SK-N-SH treated with all-trans-retinoic acid at 6 μM for 48 hours (cell line): Measurements from ENCODE around the gene PLCB1.

Experiments used
- ATAC-seq: fragments of 200-7000 bp; cut with Tn5 transposase; 3 replicates; pipeline ENCODE4 v1.9.1; 2020; ENCODE audit warnings: mild to moderate bottlenecking, moderate library complexity
- ARNTL ChIP-seq: fragments of 450-650 bp; formaldehyde crosslinking; IDR thresholded peaks from 2 replicates; pipeline ENCODE4 v1.5.0; 2020; ENCODE audit warnings: low read depth, mild to moderate bottlenecking, moderate library complexity, borderline replicate concordance
- BACH2 ChIP-seq: fragments of 250-450 bp; sonication (Bioruptor Pico); IDR thresholded peaks from 2 replicates; pipeline ENCODE4 v1.9.0; 2021; ENCODE audit warnings: mild to moderate bottlenecking, borderline replicate concordance
- CSDC2 ChIP-seq: fragments of 250-450 bp; sonication (Bioruptor Pico); IDR thresholded peaks from 2 replicates; pipeline ENCODE4 v1.5.0; 2020; ENCODE audit warnings: mild to moderate bottlenecking, moderate library complexity
- ESRRG ChIP-seq: fragments of 250-450 bp; sonication (Bioruptor Pico); IDR thresholded peaks from 2 replicates; pipeline ENCODE4 v1.6.1; 2021; ENCODE audit warnings: mild to moderate bottlenecking
- GLIS3 ChIP-seq: fragments of 250-450 bp; sonication (Bioruptor Pico); IDR thresholded peaks from 2 replicates; pipeline ENCODE4 v1.5.0; 2020; ENCODE audit warnings: mild to moderate bottlenecking, moderate library complexity
- ISL1 ChIP-seq: fragments of 250-450 bp; sonication (Bioruptor Pico); IDR thresholded peaks from 2 replicates; pipeline ENCODE4 v2.1.2; 2022; ENCODE audit warnings: mild to moderate bottlenecking, moderate library complexity
- OSR1 ChIP-seq: fragments of 250-450 bp; sonication (Bioruptor Pico); IDR thresholded peaks from 2 replicates; pipeline ENCODE4 v1.8.0; 2022; ENCODE audit warnings: moderate library complexity, mild to moderate bottlenecking, inconsistent platforms
- PATZ1 ChIP-seq: fragments of 250-450 bp; sonication (Bioruptor Pico); IDR thresholded peaks from 2 replicates; pipeline ENCODE4 v1.8.0; 2020; ENCODE audit warnings: mild to moderate bottlenecking, moderate library complexity, borderline replicate concordance
- POU6F1 ChIP-seq: fragments of 250-450 bp; sonication (Bioruptor Pico); IDR thresholded peaks from 2 replicates; pipeline ENCODE4 v1.8.0; 2021; ENCODE audit warnings: low read depth, mild to moderate bottlenecking, moderate library complexity, borderline replicate concordance
- PPARA ChIP-seq: fragments of 250-450 bp; sonication (Bioruptor Pico); IDR thresholded peaks from 2 replicates; pipeline ENCODE4 v1.5.0; 2020; ENCODE audit warnings: mild to moderate bottlenecking, borderline replicate concordance
- RARB ChIP-seq: fragments of 250-450 bp; sonication (Bioruptor Pico); IDR thresholded peaks from 2 replicates; pipeline ENCODE4 v1.8.0; 2021; ENCODE audit warnings: mild to moderate bottlenecking, moderate library complexity
- SNAI2 ChIP-seq: fragments of 250-450 bp; sonication (Bioruptor Pico); IDR thresholded peaks from 2 replicates; pipeline ENCODE4 v1.5.0; 2020; ENCODE audit warnings: mild to moderate bottlenecking, moderate library complexity
- TCF4 ChIP-seq: fragments of 250-450 bp; sonication (Bioruptor Pico); IDR thresholded peaks from 2 replicates; pipeline ENCODE4 v1.8.0; 2021; ENCODE audit warnings: mild to moderate bottlenecking, moderate library complexity, borderline replicate concordance
- TOX ChIP-seq: fragments of 250-450 bp; sonication (Bioruptor Pico); IDR thresholded peaks from 2 replicates; pipeline ENCODE4 v1.8.0; 2021; ENCODE audit warnings: mild to moderate bottlenecking, moderate library complexity, borderline replicate concordance
- ZC3H10 ChIP-seq: fragments of 250-450 bp; sonication (Bioruptor Pico); IDR thresholded peaks from 2 replicates; pipeline ENCODE4 v1.5.1; 2021; ENCODE audit warnings: mild to moderate bottlenecking, moderate library complexity
- ZFP30 ChIP-seq: fragments of 450-650 bp; formaldehyde crosslinking; IDR thresholded peaks from 2 replicates; pipeline ENCODE4 v1.5.0; 2022; ENCODE audit warnings: mild to moderate bottlenecking, moderate library complexity
- ZNF565 ChIP-seq: fragments of 450-650 bp; formaldehyde crosslinking; conservative IDR thresholded peaks from 2 replicates; pipeline ENCODE4 v1.5.0; 2020; ENCODE audit warnings: low read depth, mild to moderate bottlenecking, moderate library complexity
- ZNF70 ChIP-seq: fragments of 450-650 bp; formaldehyde crosslinking; IDR thresholded peaks from 2 replicates; pipeline ENCODE4 v1.5.0; 2020; ENCODE audit warnings: mild to moderate bottlenecking, moderate library complexity
- ZNF8 ChIP-seq: fragments of 450-650 bp; formaldehyde crosslinking; IDR thresholded peaks from 2 replicates; pipeline ENCODE4 v1.5.0; 2020; ENCODE audit warnings: mild to moderate bottlenecking, moderate library complexity
- TF ChIP-seq, protein P1 (sequence below): fragments of 250-450 bp; sonication (Bioruptor Pico); IDR thresholded peaks from 2 replicates; pipeline ENCODE4 v1.5.0; 2020; ENCODE audit warnings: mild to moderate bottlenecking, moderate library complexity
- TF ChIP-seq, protein P2 (sequence below): fragments of 250-450 bp; sonication (Bioruptor Pico); IDR thresholded peaks from 2 replicates; pipeline ENCODE4 v1.5.1; 2021; ENCODE audit warnings: mild to moderate bottlenecking, moderate library complexity
- TF ChIP-seq, protein P3 (sequence below): fragments of 250-450 bp; sonication (Bioruptor Pico); IDR thresholded peaks from 2 replicates; pipeline ENCODE4 v1.5.1; 2020; ENCODE audit warnings: low read depth, mild to moderate bottlenecking, moderate library complexity

PLCB1 gene

GRCh38 chr20:8796088-8796660 is 664.1 kb downstream of the PLCB1 start:
- ATAC-seq, result no peak
- TF ChIP-seq ZC3H10 (CRISPR knock-in tag) (no peak), ISL1 (CRISPR knock-in tag) (no peak)

DNA sequence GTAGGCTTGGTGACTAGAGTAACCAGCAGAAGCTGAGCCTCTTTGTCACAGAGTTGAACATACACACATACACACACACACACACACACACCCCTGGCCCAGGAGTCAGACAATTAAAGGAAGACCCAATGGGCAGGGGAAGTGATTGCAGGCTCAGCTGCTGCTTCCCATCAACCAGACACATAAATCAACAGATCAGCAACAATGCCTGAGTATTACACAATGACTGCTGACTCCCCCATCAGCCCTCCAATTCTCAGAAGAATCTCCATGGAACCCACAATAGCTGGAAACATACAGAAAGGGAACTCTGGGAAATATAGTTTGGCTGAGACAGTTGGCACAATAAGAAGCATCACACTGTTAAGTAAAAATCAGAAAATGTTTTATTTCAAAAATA is 666.4 kb downstream of the PLCB1 start:
- ATAC-seq, result no peak
- no peak for TF ChIP-seq BACH2
- TF ChIP-seq TCF4 (CRISPR knock-in tag), result no peak
- TF ChIP-seq ZNF565 (CRISPR knock-in tag), result no peak
- TF ChIP-seq ISL1 (CRISPR knock-in tag), result no peak
- TF ChIP-seq, protein P1, sequence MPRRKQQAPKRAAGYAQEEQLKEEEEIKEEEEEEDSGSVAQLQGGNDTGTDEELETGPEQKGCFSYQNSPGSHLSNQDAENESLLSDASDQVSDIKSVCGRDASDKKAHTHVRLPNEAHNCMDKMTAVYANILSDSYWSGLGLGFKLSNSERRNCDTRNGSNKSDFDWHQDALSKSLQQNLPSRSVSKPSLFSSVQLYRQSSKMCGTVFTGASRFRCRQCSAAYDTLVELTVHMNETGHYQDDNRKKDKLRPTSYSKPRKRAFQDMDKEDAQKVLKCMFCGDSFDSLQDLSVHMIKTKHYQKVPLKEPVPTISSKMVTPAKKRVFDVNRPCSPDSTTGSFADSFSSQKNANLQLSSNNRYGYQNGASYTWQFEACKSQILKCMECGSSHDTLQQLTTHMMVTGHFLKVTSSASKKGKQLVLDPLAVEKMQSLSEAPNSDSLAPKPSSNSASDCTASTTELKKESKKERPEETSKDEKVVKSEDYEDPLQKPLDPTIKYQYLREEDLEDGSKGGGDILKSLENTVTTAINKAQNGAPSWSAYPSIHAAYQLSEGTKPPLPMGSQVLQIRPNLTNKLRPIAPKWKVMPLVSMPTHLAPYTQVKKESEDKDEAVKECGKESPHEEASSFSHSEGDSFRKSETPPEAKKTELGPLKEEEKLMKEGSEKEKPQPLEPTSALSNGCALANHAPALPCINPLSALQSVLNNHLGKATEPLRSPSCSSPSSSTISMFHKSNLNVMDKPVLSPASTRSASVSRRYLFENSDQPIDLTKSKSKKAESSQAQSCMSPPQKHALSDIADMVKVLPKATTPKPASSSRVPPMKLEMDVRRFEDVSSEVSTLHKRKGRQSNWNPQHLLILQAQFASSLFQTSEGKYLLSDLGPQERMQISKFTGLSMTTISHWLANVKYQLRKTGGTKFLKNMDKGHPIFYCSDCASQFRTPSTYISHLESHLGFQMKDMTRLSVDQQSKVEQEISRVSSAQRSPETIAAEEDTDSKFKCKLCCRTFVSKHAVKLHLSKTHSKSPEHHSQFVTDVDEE (CRISPR knock-in tag), result no peak
- TF ChIP-seq OSR1 (CRISPR knock-in tag), result no peak
- TF ChIP-seq PATZ1 (CRISPR knock-in tag), result no peak
- TF ChIP-seq TOX (CRISPR knock-in tag), result no peak
- no peak for TF ChIP-seq ZNF8
- no peak for TF ChIP-seq ARNTL (CRISPR knock-in tag)

GRCh38 chr20:8800089-8800488 is 668.0 kb downstream of the PLCB1 start:
- TF ChIP-seq ZC3H10 (CRISPR knock-in tag), result no peak
- TF ChIP-seq, all 23 proteins: peak for 0
- no peak for ATAC-seq

DNA sequence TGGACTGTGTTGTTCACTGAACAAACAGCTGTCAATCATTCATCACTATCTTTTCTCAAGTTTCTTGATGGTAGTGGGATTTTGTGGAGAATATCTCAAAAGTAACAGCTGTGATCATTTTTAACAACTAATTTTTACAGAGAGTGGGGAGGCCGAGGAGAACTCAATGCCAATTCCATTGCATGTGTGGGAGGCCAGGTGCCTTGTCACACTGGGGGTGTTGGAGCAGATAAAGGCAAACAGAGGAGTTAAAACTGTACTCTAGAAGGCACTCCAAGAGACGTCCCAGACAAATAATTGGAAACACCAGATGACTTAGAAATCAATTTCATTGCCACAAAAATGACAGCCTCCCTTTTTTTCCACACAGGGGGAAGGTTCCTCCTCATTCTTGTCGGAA is 669.6 kb downstream of the PLCB1 start:
- ATAC-seq, result no peak
- TF ChIP-seq RARB (CRISPR knock-in tag) (no peak), POU6F1 (CRISPR knock-in tag) (no peak), SNAI2 (CRISPR knock-in tag) (no peak), ARNTL (CRISPR knock-in tag) (no peak), ISL1 (CRISPR knock-in tag) (no peak), ESRRG (CRISPR knock-in tag) (no peak)
- TF ChIP-seq, protein P2, sequence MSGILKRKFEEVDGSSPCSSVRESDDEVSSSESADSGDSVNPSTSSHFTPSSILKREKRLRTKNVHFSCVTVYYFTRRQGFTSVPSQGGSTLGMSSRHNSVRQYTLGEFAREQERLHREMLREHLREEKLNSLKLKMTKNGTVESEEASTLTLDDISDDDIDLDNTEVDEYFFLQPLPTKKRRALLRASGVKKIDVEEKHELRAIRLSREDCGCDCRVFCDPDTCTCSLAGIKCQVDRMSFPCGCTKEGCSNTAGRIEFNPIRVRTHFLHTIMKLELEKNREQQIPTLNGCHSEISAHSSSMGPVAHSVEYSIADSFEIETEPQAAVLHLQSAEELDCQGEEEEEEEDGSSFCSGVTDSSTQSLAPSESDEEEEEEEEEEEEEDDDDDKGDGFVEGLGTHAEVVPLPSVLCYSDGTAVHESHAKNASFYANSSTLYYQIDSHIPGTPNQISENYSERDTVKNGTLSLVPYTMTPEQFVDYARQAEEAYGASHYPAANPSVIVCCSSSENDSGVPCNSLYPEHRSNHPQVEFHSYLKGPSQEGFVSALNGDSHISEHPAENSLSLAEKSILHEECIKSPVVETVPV (CRISPR knock-in tag), result no peak
- TF ChIP-seq, protein P3, sequence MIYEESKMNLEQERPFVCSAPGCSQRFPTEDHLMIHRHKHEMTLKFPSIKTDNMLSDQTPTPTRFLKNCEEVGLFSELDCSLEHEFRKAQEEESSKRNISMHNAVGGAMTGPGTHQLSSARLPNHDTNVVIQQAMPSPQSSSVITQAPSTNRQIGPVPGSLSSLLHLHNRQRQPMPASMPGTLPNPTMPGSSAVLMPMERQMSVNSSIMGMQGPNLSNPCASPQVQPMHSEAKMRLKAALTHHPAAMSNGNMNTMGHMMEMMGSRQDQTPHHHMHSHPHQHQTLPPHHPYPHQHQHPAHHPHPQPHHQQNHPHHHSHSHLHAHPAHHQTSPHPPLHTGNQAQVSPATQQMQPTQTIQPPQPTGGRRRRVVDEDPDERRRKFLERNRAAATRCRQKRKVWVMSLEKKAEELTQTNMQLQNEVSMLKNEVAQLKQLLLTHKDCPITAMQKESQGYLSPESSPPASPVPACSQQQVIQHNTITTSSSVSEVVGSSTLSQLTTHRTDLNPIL, result no peak

GRCh38 chr20:8803065-8803464 is 671.0 kb downstream of the PLCB1 start:
- 0 out of 3 replicates have a peak, but pooled peaks have one; percentile 24 for ATAC-seq
- TF ChIP-seq GLIS3 (CRISPR knock-in tag) (no peak), ARNTL (CRISPR knock-in tag) (no peak), POU6F1 (CRISPR knock-in tag) (no peak), TCF4 (CRISPR knock-in tag) (no peak), TOX (CRISPR knock-in tag) (no peak), ZNF70 (CRISPR knock-in tag) (no peak), CSDC2 (CRISPR knock-in tag) (no peak), PPARA (CRISPR knock-in tag) (no peak), ZFP30 (CRISPR knock-in tag) (no peak), PATZ1 (CRISPR knock-in tag) (no peak), RARB (CRISPR knock-in tag) (no peak)
